B cell (primary cell): Measurements from ENCODE around the gene MVD. TPM values are rescaled to one million over a fixed set of nuclear protein-coding genes. Genes with fewer than 3 reads are reported as not detected.

ENCODE experiments used
- ATAC-seq: fragments of 200-7000 bp; cut with Tn5 transposase; one replicate; pipeline ENCODE4 v1.10.0; 2021; ENCODE audit warnings: low read depth, mild to moderate bottlenecking, moderate number of reproducible peaks, moderate library complexity
- CTCF ChIA-PET: fragments of 350-600 bp; sonication (Branson Sonifier 250); formaldehyde crosslinking; loops from one replicate; lab custom pipeline; 2021; ENCODE audit warnings: antibody characterized with exemption, inconsistent platforms; lab: Charles Lee
- POLR2A ChIA-PET: fragments of 350-600 bp; sonication (Branson Sonifier 250); formaldehyde crosslinking; loops from one replicate; lab custom pipeline; 2021; ENCODE audit warnings: antibody characterized with exemption; lab: Charles Lee
- DNase-seq: peaks from one replicate; pipeline ENCODE4 v3.0.0; 2013
- H2AFZ ChIP-seq: 2 replicates; pipeline ENCODE4 v1.6.1; 2012; ENCODE audit warnings: mild to moderate bottlenecking, low read depth, low read length; ENCODE audit not compliant: insufficient read depth, poor library complexity, severe bottlenecking
- H3K27ac ChIP-seq, 2 donors: 1 replicate in 1 of 2; 2 replicates in 1 of 2; pipeline ENCODE4 v1.5.1; 2012 to 2013; ENCODE audit warnings: low read length in 2 of 2, mild to moderate bottlenecking in 2 of 2, moderate library complexity in 1 of 2
- H3K27me3 ChIP-seq, 4 experiments: fragments of 200-600 bp in 1 of 4; sonication (generic) in 1 of 4; replicated peaks in 1 of 4; 1 replicate in 2 of 4; 2 replicates in 2 of 4; pipeline versions ENCODE4 v1.6.1 to v1.7.0; 2013 to 2016; ENCODE audit warnings: low read length in 3 of 4, mild to moderate bottlenecking in 2 of 4, mixed read lengths in 1 of 4, moderate library complexity in 1 of 4; ENCODE audit not compliant: insufficient read depth in 4 of 4, control insufficient read depth in 3 of 4; ENCODE audit errors: control extremely low read depth in 1 of 4
- H3K36me3 ChIP-seq, 2 experiments: replicated peaks in 1 of 2; 1 replicate in 1 of 2; 2 replicates in 1 of 2; pipeline versions ENCODE4 v1.6.1 to v1.7.1; 2013; ENCODE audit warnings: low read length in 1 of 2; ENCODE audit not compliant: insufficient read depth in 2 of 2, control insufficient read depth in 1 of 2; ENCODE audit errors: control extremely low read depth in 1 of 2, extremely low read depth in 1 of 2
- H3K4me1 ChIP-seq, 2 donors: fragments of 200-600 bp in 1 of 2; sonication (generic) in 1 of 2; 1 replicate in 1 of 2; 2 replicates in 1 of 2; pipeline versions ENCODE4 v1.5.1 to v1.6.1; 2013 to 2017; ENCODE audit warnings: low read length in 2 of 2; ENCODE audit not compliant: control insufficient read depth in 2 of 2, insufficient read depth in 2 of 2
- H3K4me2 ChIP-seq: replicated peaks from 2 replicates; pipeline ENCODE3; 2012; ENCODE audit warnings: mild to moderate bottlenecking, low read depth, low read length; ENCODE audit not compliant: poor library complexity, severe bottlenecking
- H3K4me3 ChIP-seq, 5 experiments: fragments of 200-600 bp in 1 of 5; sonication (generic) in 1 of 5; 1 replicate in 3 of 5; 2 replicates in 2 of 5; pipeline versions ENCODE4 v1.5.1 to v1.7.0; 2011 to 2016; ENCODE audit warnings: low read length in 4 of 5, mild to moderate bottlenecking in 4 of 5, low read depth in 2 of 5, control low read depth in 1 of 5, moderate library complexity in 1 of 5; ENCODE audit not compliant: insufficient read depth in 1 of 5; ENCODE audit errors: control extremely low read depth in 1 of 5, extremely low read depth in 1 of 5
- H3K79me2 ChIP-seq: fragments of 200-600 bp; sonication (generic); one replicate; pipeline ENCODE4 v1.6.0; 2016; ENCODE audit warnings: low read length; ENCODE audit not compliant: control insufficient read depth, insufficient read depth
- H3K9ac ChIP-seq: fragments of 200-600 bp; sonication (generic); 2 replicates; pipeline ENCODE4 v1.6.1; 2017; ENCODE audit warnings: mild to moderate bottlenecking, low read length, moderate library complexity
- H3K9me3 ChIP-seq, 3 donors: one replicate each; pipeline versions ENCODE4 v1.6.1 to v1.7.1; 2013; ENCODE audit warnings: low read length in 2 of 3; ENCODE audit not compliant: control insufficient read depth in 2 of 3, insufficient read depth in 1 of 3; ENCODE audit errors: control extremely low read depth in 1 of 3
- H4K20me1 ChIP-seq: 2 replicates; pipeline ENCODE4 v1.6.0; 2012; ENCODE audit warnings: mild to moderate bottlenecking, low read length; ENCODE audit not compliant: insufficient read depth, control insufficient read depth, poor library complexity, severe bottlenecking
- H3K27ac Mint-ChIP-seq: one replicate; pipeline ENCODE4 v1.8.0; 2021; ENCODE audit warnings: mixed read lengths
- H3K27me3 Mint-ChIP-seq: one replicate; pipeline ENCODE4 v1.8.0; 2021; ENCODE audit warnings: mixed read lengths
- H3K4me1 Mint-ChIP-seq: one replicate; pipeline ENCODE4 v1.8.0; 2021; ENCODE audit warnings: mixed read lengths
- H3K4me3 Mint-ChIP-seq: one replicate; pipeline ENCODE4 v1.8.0; 2021; ENCODE audit warnings: mixed read lengths
- H3K9me3 Mint-ChIP-seq: one replicate; pipeline ENCODE4 v1.8.0; 2022; ENCODE audit warnings: mixed read lengths; ENCODE audit not compliant: insufficient read depth
- CTCF ChIP-seq: fragments of 200-600 bp; IDR thresholded peaks from one replicate; pipeline ENCODE4 v1.8.0; 2022; ENCODE audit warnings: antibody characterized with exemption, mild to moderate bottlenecking
- EZH2 ChIP-seq: IDR thresholded peaks from 2 replicates; pipeline ENCODE4 v1.6.1; 2012; ENCODE audit warnings: borderline replicate concordance, low read depth, mild to moderate bottlenecking, moderate library complexity, low read length; ENCODE audit not compliant: insufficient read depth, poor library complexity, severe bottlenecking
- WGBS: methylation state at CpG from one replicate; pipeline ENCODE4 v1.1.5; 2013; ENCODE audit warnings: missing lambda C conversion rate; ENCODE audit not compliant: insufficient coverage; 5-methylcytosine and 5-hydroxymethylcytosine counted together
- intact Hi-C: fragments of 100-400 bp; cut with micrococcal nuclease; formaldehyde crosslinking; loops from one replicate; pipeline ENCODE4 v1.10.0; 2022
- polyA plus RNA-seq: library from polyadenylated mRNA; depleted of rRNA; stranded (reverse); fragments of >200 nt; gene quantifications from 2 replicates; pipeline ENCODE4 v1.2.3, GENCODE V29; 2012
- total RNA-seq, 2 donors: library from RNA; stranded (reverse); fragments of 120-200 nt in 1 of 2; gene quantifications; 1 replicate in 1 of 2; 2 replicates in 1 of 2; pipeline versions ENCODE4 v1.2.3 to v1.2.4, GENCODE V29; 2013 to 2022

The MVD gene
- total and polyA plus RNA-seq, 2 donors (not counting 1 experiment from before 2014, with no cell fraction given) = 40.9 to 95.4 TPM

DNA sequence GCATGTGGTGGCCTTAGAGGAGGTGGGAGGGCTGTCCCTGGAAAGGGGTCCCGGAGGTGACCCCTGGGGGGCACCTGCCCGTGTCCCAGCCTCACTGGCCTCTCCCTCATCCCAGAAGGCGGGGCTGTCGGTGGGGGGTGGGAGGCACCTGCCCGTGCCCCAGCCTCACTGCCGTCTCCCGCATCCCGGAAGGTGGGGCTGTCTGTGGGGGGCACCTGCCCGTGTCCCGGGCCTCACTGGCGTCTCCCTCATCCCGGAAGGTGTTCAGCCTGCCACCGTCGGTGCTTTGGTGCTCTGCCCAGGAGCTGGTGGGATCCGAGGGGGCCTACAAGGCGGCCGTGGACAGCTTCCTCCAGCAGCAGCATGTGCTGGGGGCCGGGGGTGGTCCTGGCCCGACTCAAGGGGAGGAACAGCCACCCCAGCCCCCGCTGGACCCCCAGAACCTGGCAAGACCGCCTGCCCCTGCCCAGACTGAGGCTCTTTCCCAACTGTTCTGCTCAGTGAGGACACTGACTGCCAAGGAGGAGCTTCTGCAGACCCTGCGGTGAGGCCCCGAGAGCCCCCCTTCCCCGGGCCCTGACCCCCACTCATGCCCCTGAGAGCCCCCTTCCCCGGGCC lies 49.6 kb upstream of the MVD start:
- ATAC-seq (no peak), DNase-seq (no peak)
- H3K4me2 ChIP-seq = no peak overlapping the region
- no peak overlapping the region for H3K9ac ChIP-seq
- intact Hi-C loops = no loop called here
- CTCF ChIA-PET = no interaction called here
- H3K4me1 ChIP-seq = peaks cover under 1% of the 10 kb centered on the region in 2 donors
- H3K27ac ChIP-seq = no peak overlapping the region
- 92% methylated on average over 20 of the region's 25 CpGs for WGBS
- H2AFZ ChIP-seq = no peak overlapping the region
- no peak overlapping the region for H3K4me3 ChIP-seq
- Mint-ChIP-seq H3K4me3 (no peak overlapping the region), H3K9me3 (no peaks in the 10 kb centered on the region), H3K4me1 (peaks cover 2% of the 10 kb centered on the region), H3K27me3 (no peaks in the 10 kb centered on the region), H3K27ac (no peak overlapping the region)
- peaks cover 0 to 42% of the 10 kb centered on the region in 2 experiments for H3K36me3 ChIP-seq
- peaks cover 26% of the 10 kb centered on the region for H4K20me1 ChIP-seq
- H3K9me3 ChIP-seq = no peaks in the 10 kb centered on the region
- no peaks in the 10 kb centered on the region for H3K27me3 ChIP-seq
- POLR2A ChIA-PET = no interaction called here
- peaks cover 33% of the 10 kb centered on the region for H3K79me2 ChIP-seq
- TF ChIP-seq CTCF (no peak), EZH2 (no peak)

DNA sequence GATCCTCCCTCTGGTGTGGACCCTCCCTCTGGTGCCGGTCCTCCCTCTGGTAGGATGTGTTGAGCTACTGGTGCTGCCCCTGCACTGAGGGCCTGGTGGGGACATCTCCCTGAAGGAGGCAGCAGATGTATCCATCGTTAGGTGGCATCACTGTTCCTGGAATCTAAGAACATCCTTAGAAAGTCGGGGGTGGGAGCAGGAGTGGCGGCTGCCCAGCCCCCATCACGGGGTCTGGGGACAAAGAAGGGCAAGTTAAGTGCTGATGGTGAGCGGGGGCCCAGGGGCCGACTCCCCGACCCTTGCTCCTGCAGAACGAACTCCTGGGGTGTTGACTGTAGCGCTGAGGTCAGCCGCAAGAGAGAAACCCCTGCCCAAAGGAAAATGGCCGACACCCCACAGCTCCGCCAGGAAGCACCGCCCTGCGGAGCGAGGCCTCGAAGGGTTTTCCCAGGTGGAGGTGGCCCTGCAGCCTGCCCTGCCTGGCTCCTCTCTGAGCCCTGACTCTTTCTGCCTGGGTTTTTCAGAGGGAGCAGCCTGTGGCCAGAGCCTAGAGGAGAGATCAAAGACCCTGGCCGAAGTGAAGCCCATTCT lies 49.0 kb upstream of the MVD start:
- ATAC-seq (no peak), DNase-seq (no peak)
- H3K9me3 ChIP-seq = no peaks in the 10 kb centered on the region
- no peak overlapping the region for H3K4me3 ChIP-seq
- no peak overlapping the region for H3K27ac Mint-ChIP-seq
- TF ChIP-seq CTCF = no peak
- no peak for TF ChIP-seq EZH2
- peaks cover 0 to 36% of the 10 kb centered on the region in 2 experiments for H3K36me3 ChIP-seq
- WGBS = 90% methylated on average over 17 of the region's 18 CpGs
- H3K4me1 Mint-ChIP-seq = peaks cover 8% of the 10 kb centered on the region
- intact Hi-C loops = no loop called here
- POLR2A ChIA-PET = no interaction called here
- peaks cover 36% of the 10 kb centered on the region for H3K79me2 ChIP-seq
- H3K4me3 Mint-ChIP-seq = no peak overlapping the region
- peaks cover 26% of the 10 kb centered on the region for H4K20me1 ChIP-seq
- H3K9me3 Mint-ChIP-seq = no peaks in the 10 kb centered on the region
- H2AFZ ChIP-seq = no peak overlapping the region
- no peaks in the 10 kb centered on the region for H3K27me3 Mint-ChIP-seq
- H3K4me2 ChIP-seq = no peak overlapping the region
- no peak overlapping the region for H3K27ac ChIP-seq
- CTCF ChIA-PET = interaction anchor here (1.0 kb wide), 1 partner anchor 26 kb away, joined by 3 read pairs; no protein-coding TSS in a partner anchor
- H3K9ac ChIP-seq = no peak overlapping the region
- no peaks in the 10 kb centered on the region for H3K27me3 ChIP-seq
- H3K4me1 ChIP-seq = peaks cover 6 to 7% of the 10 kb centered on the region in 2 donors
